SK-N-MC (cell line): ENCODE measurements around the gene HSPA1A.

Experiments
- EZH2 ChIP-seq: fragments of 200-600 bp; sonication (generic); IDR thresholded peaks from one replicate; pipeline ENCODE4 v1.6.1; 2017; ENCODE audit warnings: antibody characterized with exemption
- FOXP2 ChIP-seq: optimal IDR thresholded peaks from 2 replicates; pipeline ENCODE3; 2011; ENCODE audit warnings: mild to moderate bottlenecking, moderate library complexity; ENCODE audit not compliant: insufficient read depth; ENCODE audit errors: extremely low read length, control extremely low read depth
- POLR2AphosphoS5 ChIP-seq: IDR thresholded peaks from 2 replicates; pipeline ENCODE4 v1.6.1; 2012; ENCODE audit warnings: mild to moderate bottlenecking, low read depth, low read length, borderline replicate concordance

DNA sequence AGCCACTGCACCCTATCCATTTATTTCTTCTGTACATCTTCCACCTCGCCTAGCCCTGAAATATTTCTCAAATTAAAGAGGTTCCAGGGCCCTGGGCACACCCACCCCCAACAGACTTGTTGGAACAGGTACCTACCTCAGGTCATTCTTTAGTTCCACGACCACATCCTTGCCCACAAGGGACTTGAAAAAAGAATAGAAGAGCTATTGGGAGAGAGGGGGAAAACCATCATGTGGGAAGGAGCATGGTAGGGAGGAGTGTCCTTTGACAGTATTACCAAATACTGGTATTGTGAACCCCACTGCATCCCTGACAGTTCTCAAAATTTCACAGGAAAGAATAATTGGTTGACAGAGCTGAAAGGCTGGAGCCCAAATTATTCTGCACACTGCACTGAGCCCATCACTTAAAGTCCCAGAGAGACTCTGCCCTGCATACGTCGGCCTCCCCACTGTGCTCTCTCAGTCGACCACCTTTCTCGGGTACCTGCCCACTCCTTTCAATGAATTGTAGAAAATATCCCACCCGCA, 9.3 kb upstream of the HSPA1A start:
- no peak for TF ChIP-seq EZH2
- no peak for TF ChIP-seq POLR2AphosphoS5
- no peak for TF ChIP-seq FOXP2
